Ramos (cell line): Measurements from ENCODE around the gene CENPX.

Experiments
- in situ Hi-C: fragments of 300-500 bp; cut with MboI; formaldehyde crosslinking; loops from one replicate; pipeline ENCODE4 v1.14.3; 2022; ENCODE audit warnings: low sequenced_read_pairs; ENCODE audit not compliant: unreplicated experiment

Gene CENPX

DNA sequence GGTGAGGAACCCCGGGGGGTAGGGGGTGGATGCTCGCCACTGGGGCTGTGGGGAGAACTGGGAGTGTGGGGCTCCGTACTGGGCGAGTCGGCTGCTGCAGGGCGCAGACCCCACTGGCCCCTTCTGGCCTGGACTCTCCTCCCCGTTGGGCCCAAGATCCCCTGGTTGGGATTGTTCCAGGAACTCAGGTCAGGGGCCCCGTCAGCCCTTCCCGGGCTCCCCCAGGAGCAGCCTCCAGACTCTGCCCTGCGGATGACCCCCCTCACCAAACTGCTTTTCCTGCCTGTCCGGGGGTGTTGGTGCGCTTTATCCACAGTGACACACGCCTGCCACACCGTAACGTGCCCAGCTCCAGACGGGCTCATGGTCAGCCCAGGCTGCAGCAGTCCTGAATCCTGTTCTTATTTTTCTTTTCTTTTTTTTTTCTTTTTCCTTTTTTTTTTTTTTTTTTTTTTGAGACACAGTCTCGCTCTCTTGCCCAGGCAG lies 21.1 kb downstream of the CENPX start:
- in situ Hi-C loops = no loop called here

DNA sequence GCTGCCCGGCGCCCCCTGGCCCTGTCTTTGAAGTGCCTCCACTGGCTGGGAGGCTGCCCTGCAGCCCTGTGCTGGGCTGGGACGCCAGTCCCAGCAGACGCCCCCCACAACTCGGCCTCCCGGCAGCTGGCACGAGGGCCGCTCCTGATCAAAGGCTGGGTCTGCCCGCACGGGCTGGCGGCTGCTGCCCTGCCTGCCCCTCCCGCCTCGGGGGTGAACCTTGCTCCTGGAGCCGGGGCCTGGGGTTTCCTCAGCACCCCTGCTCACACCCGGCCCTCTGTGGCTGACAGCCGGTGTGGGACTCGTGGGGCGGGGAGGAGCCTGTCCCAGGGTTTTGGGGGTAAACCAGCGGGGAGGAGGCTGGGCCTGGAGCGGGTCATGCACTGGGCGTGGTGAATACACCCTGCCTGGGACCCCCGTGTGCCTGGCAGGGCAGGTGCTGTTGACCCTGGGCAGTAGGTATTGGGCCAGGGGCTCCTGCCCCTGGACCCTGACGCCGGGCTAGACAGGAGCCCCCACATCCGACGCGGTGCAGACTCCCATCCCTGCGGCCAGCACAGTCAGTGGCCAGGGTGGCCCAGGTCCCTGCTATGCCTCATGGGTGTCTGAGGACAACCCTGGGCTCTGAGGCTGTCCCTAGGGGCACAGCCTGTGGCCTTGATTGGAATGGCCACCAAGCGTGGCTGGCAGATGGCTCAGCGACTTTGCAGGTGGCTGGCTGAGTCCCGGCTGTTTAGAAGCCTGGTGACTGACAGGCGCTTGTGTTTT lies 21.7 kb downstream of the CENPX start:
- in situ Hi-C loops = no loop called here

DNA sequence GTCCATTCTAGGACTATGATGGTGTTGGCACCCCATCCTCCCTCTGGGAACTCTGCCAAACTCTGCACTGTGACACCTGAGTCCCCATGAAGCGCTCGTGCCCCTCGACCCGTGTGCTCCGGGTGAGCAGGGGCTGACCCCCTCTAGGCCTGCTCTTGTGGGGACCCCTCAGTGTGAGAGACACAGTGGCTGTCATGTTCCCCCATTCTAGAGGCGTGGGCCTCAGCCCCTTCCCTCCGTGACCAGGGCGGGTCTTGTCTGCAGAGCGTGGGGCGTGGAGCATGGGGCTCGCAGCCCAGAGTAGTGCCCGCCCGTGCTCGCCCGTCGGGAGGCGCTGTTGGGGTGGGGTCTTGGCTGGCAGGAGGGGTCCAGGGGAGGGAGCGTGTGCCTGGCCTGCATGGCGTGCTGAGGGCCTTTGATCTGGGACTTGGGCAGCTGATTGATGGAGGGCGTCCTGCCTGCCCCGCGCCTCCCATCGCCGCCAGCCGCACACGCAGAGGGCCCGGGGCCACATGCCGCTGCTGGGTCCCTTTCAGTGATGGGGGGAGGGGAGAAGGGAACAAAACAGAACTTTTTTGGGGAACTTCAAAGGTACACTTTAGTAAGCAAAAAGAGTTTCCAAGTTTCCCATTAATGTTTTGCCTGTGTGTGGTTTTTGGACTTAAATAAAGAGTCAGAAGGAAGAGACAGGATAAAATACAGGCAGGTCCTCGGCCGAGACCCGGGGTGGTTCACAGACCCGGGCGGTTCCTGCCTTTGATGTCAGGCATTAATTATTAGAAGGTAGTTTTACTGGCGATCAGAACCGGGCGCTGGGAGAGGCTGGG lies 22.5 kb downstream of the CENPX start:
- in situ Hi-C loops = no loop called here

DNA sequence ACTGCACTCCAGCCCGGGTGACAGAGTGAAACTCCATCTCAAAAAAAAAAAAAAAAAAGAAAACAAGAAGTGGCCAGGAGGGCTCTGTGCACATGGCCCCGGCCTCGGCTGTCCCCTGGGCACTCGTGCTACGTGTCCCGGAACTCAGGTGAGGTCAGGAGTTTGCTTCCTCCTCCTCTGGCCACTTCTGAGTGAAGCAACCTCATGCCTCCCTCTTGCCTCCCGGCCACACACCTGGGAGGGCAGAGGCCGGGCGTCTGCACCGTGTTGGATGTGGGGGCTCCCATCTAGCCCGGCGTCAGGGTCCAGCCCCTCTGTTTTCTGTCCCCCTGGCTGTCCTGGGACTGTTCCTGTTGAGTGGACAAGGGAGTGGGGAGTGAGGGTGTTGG lies 23.1 kb downstream of the CENPX start:
- in situ Hi-C loops = no loop called here

DNA sequence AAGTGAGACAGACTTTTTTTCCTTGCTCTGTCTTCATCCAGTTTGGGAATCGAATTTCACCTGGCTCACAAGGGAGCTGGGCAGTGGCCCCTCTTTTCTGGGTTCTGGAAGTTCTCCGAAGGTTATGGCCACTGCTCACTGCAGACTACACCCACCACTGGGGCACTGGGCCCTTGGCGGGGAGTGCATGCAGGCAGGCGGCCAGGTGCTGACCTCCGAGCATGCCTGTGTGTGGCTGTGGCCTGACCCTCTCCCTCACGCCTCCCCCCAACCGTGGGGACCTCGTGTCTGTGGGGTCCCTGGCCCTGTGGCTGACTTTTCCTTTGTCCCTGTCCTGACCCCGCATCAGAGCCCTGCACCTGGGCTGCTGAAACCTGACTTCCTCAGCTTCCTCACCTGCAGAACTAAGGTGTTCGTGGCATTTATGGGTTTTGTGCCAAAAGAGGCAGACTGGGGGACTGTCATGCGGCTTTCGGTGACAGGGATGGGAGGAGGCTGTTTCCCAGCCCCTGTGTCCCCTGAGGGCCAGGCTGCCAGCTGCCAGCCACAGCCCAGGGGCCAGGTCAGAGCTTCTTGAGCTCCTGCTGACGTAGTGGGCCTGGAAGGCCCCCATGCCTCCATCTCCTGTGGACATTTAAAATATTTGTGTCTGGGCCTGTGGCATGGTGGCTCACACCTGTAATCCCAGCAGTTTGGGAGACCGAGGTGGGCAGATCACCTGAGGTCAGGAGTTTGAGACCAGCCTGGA lies 23.8 kb downstream of the CENPX start:
- in situ Hi-C loops = no loop called here

DNA sequence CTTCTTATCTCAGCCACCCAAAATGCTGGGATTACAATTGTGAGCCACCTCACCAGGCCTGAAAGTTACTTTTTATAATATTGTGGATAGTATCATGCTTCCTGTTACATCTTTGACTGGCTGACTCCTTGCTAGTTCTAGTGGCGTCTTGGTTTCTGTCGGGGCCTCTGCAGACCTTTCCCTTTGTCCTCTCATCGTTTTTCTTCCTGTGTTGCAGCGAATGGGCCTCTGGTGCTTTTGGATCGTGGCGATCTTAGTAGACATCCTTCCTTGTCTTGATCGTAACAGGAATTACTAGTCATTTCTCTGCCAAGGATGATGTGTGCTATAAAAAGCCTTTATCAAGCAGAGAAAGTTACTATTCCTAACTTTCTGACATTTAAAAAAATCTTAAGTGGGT lies 24.5 kb downstream of the CENPX start:
- in situ Hi-C loops = no loop called here

DNA sequence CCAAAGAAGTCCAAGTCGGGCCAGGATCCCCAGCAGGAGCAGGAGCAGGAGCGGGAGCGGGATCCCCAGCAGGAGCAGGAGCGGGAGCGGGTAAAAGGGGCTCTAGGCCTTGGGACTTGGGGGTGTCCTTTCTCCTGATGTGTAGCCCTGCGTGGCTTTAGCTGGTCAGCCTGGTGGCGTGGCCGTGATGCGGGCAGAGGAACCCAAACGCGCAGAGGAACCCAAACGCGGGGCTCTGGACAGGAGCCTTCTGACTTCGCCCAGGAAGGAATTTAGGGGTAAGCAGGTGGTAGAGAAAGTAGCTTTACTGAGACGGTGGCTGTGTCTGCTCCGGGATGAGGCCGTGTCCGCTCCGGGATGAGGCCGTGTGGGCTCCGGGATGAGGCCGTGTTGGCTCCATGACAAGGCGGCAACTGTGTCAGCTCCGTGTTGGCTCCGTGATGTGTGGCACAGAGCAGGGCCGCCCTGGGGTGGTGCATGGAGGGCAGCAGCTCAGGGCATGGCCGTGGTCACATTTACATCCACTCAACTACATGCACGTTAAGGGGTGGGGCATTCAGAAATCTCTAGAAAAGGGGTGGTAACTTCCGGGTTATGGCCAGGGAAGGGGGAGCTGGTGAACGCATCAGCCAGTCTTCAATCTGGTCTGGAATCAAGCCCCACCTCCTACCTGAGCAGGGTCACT lies 25.8 kb downstream of the CENPX start:
- in situ Hi-C loops = no loop called here

DNA sequence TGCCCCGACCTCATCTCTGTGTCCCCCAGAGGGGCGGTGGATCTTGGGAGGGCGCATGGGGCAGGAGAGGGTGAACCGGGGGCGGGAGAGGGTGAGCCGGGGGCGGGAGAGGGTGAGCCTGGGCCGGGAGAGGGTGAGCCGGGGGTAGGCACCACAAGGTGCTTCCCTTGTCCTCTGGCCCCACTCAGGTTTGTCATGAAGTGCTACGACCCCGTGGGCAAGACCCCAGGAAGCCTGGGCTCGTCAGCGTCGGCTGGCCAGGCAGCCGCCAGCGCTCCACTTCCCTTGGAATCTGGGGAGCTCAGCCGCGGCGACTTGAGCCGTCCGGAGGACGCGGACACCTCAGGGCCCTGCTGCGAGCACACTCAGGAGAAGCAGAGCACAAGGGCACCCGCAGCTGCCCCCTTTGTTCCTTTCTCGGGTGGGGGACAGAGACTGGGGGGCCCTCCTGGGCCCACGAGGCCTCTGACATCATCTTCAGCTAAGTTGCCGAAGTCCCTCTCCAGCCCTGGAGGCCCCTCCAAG lies 26.4 kb downstream of the CENPX start:
- in situ Hi-C loops = no loop called here

DNA sequence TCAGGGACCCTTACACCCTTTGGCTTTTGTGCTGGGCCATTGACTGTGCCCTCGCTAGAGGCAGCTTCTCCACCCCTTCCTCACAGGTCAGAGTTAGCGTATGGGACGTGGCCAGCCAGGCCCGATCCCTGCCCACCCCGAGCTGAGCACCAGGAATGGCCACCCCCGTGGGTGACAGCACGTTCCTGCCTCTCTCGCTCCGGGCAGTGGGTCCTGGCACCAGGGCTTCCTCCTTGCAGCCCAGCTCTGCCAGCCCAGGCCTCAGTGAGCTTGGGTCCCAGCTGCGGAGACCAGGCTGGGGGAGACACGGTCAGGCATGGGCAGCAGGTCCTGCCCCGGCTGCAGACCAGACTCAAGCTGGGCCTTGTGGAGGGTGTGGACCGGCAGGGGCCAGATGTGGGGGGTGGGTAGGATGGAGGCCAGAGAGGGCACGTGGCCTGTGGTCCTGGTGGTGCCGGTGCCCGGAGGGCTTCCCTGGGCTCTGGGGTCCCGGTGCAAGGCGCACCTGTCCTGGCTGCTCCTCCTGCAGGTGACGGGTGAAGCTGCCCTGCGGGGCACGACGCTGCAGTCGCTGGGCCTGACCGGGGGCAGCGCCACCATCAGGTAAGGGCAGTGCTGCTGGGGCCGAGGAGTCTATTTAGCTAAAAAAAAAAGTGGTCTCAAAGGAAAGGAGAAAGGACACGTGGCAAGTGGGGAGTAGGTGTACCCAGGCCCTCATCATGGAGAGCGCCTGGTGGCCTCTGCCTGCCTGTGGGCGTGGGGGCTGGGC lies 27.0 kb downstream of the CENPX start:
- in situ Hi-C loops = no loop called here

DNA sequence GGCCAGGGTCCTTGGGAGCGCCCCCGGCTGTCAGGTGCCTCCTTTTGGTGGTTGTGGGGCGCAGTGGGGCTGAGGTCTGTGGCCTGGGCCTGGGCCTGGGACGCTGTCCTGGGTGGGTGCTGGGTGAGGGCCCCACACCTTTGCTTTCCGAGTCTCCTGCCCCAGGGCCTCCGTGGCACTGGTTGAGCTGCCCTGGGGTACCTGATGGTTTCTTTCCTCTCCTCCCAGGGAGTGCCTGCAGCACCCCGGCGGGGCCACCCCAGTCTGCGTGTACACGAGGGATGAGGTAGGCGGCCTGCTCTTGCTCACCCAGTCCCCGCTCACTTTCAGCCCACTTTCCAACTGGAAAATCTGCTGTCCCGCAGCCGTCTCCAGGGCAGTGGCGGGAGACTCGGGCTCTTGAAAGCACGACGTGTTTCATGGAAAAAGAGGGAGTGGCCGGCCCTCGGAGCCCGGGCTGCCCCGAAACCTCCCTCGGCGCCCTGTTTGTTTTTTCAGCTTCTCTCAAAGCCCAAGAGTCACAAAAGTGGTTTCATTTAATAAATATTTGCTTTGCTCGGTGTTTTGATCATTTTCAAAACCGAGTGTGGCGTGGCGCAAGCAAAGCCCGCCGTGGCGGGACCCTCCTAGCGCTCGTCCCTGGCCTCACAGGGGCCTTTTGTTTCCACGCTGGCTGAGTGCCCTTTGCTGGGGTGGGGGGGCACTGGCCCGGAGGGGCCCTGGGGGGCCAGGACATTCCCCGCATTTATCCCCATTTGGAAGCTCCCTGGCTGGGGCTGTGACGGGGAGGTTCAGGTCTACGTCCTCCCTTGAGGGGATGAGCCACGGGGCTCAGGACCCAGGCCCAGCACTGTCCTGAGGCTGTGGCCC lies 27.9 kb downstream of the CENPX start:
- in situ Hi-C loops = no loop called here

DNA sequence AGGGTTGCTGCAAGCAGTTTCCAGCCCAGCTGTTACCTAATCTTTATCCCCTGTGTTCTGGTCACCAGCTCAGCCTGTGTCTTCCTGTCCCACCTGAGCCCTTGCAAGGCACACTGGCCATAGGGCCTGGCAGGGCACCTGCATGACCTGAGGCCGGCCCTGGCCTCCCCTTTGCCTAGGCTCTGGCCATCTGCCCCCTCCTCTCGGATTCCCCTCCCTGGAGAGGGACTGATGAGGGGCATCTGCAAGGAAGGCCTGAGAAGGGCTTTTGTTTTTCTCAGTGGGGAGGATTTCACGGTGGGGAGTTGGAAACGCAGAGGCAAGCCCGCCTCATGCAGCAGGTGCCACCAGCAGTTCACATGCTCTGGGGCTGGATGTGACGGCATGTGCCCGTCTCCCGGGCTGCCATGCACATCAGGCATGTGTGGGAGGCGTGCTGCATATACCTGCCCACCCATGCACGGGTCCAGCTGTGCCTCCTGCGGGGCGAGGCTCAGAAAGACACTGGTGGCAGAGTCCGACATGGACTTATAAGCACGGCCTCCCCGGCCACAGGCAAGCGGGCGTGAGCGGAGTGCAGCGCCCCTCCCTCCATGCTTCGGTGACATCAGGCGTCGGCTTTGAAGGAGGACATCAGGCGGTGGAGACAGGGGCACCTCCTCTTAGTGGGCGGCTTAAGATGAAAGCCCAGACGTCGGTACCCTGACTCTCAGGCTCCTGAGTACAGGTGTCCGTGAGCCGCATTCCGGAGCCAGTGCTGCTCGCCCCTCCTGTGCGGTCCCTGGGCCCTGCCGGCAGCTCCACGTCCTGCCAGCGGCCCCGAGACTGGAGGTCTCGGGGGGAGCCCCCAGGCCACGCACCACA lies 28.7 kb downstream of the CENPX start:
- in situ Hi-C loops = no loop called here

DNA sequence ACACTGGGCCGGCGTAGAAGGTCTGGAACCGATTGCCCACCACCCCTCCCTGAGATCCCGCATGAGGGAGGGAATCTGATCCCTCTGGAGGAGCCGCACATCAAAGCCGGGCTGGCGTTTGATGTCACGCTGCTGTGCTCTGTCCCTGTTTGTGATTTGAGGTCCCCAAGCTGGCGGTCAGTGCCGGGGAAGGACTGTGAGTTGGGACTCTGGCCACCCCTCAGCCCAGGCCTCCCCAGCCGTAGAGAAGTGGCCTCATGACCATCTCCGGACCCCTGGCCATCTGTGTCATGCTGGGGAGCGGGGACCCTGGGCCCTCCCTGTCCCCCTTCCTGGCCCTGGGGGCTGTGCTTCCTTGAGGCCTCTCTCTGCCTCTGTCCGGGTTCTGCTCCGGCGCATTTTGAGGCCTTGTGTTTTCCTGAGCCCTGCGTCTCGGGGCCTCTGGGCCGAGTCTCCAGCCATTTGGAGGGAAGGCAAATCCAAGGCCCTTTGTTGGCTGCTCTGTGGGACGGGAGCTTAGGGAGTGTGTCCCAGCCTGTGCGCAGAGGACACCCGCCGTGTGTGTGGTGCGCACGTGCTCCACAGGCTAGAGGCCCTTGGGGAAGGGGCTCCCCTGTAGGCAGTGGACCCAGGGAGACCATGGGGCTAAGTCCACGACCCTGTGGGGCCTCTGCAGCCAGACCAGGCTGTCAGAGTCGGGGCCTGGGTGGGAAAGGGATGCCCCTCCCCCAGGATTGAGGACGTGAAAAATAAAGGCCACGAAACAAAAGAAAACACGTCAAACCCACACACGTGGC lies 30.2 kb downstream of the CENPX start:
- in situ Hi-C loops = no loop called here

DNA sequence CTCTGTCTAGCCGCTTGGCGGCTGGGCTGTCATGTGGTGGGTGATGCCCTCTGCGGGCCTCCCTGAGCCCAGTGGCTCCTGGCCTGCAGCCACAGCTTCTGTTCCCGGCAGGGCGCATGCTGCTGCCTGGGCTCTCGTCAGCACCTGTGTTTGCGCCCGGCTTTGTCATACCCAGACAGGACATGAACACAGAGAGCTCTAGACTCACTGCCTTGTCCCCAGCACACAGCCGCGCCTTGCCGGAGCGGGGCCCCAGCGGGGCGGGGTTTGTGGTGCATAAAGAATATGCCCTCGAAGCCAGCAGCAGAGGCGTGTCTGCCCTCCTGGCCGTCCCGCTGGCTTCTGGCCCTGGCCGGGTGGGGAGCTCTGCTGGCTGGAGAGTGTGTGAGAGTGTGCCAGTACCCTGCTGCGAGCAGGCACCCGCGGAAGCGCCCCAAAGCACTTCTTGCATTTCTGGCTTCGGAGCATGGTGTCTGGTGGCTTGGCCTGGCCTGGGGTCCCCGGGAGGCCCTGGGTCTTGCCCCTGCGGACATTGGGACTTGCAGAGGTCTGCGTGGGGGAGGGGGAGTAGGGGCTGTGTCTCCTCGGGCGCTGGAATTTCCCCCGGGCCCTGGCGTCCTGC lies 30.9 kb downstream of the CENPX start:
- in situ Hi-C loops = no loop called here

DNA sequence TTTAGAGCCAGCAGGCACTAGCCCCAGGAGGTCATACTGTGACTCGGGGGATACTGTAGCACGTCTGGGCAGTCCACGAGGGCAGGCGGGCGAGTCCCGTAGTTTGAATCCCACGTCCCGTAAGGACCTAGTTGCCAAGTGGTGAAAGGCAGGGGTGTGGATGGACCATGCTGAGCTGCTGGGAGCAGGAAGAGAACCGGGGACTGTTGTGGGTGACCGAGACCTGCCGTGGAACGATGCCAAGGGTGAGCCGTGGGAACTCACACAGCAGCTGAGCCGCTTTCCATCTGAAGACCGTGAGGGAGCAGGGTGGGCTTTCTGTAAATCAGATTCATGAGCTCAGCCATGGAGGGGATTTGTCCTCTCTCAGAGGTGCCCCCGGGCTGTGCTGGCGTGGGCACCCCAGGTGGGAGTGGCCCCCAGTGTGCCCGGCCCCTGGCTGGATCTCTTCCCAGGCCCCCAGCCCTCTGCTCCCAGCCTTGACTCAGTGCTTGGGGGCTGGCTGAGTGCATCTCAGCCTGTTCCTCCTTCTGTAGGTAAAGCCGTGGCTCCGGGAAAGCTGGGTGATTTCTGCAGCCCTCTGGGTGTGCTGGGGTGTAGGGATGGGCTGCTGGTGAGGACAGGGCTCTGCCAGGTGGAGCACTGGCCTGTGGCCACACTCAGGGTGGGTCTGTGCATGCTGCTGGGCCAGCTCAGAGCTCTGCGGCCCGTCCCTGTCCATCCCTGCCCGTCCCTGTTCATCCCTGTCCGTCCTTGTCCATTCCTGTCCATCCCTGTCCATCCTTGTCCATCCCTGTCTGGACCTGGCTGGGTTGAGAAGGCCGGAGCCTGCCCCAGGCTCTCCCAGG lies 31.6 kb downstream of the CENPX start:
- in situ Hi-C loops = no loop called here

DNA sequence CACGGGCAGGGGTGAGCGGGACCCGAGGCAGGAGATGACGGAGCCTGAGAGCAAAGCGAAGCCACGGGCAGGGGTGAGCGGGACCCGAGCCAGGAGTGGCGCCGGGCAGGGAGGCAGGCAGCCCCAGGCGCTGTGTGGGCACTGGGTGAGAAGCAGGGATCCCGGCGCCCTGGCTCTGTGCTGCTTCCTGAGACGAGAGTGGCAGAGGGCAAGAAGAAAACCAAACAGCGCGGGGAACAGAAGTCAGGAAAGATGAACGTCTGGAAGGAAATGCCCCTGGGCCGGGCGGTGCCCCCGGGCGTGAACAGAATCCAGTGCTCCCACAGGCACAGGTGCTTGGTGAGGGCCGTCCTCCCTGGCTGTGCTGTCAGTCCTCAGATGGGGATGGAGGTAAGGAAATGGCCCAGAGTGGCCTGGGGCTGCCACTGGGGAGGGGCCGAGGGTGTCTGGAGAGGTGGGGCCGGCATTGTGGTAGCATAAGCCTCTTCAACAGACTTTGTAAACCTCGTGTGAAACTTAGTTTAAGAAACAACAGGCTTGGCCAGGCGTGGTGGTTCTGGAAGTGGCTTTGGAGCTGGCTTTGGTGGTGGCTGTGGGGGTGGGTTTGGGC lies 35.4 kb downstream of the CENPX start:
- in situ Hi-C loops = no loop called here
